ENCODE measurements around the gene OR52E5.

OR52E5 gene

GRCh38 chr11:5937868-5938602, 45.0 kb downstream of the OR52E5 start:
- DNase-seq: no peak

GRCh38 chr11:5938603-5938965, 45.6 kb downstream of the OR52E5 start:
- DNase-seq: no peak

DNA sequence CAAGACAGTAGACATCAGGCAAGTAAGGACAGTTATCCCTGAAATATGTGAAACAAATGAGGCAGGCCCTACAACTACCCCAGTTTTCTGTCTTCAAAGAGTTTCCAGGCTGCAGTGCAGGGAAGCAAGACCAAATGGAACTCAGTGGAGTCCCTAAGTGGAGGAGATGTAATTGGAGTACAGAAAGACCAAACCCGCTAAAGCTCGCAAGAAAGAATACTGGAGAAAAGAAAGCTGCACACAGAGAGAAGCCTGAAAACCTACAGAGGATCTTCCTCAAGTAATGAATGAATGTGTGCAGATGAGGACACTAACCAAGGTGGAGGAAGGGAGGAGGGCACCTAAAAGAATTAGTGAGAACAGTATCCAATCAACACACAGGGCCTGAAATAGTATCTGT, 47.7 kb downstream of the OR52E5 start:
- DNase-seq: no peak

GRCh38 chr11:5941951-5942350, 48.9 kb downstream of the OR52E5 start, which contains the start of gene OR56A3:
TSS of gene OR56A3 (plus strand) at chr11:5942251. CDS start at chr11:5947347, 5,096 bp downstream.
- DNase-seq: no peak

All from activated CD4-positive, alpha-beta T cell treated with anti-CD3 and anti-CD28 coated beads, Interleukin-2, Interleukin-6, amounts not matched to agents 100 ng/mL and 50 ng/mL, durations not matched to agents 16 hours and 8 hours (primary cell).